ENCODE measurements around the gene WWOX. TPM values are rescaled to one million over a fixed set of nuclear protein-coding genes. Genes with fewer than 3 reads are reported as not detected.

Gene WWOX
- total and polyA plus RNA-seq, 2 of the 13 experiments (the other 11 are each of a cell fraction or from before 2014, with no cell fraction given): 9.1 to 37.4 TPM

DNA sequence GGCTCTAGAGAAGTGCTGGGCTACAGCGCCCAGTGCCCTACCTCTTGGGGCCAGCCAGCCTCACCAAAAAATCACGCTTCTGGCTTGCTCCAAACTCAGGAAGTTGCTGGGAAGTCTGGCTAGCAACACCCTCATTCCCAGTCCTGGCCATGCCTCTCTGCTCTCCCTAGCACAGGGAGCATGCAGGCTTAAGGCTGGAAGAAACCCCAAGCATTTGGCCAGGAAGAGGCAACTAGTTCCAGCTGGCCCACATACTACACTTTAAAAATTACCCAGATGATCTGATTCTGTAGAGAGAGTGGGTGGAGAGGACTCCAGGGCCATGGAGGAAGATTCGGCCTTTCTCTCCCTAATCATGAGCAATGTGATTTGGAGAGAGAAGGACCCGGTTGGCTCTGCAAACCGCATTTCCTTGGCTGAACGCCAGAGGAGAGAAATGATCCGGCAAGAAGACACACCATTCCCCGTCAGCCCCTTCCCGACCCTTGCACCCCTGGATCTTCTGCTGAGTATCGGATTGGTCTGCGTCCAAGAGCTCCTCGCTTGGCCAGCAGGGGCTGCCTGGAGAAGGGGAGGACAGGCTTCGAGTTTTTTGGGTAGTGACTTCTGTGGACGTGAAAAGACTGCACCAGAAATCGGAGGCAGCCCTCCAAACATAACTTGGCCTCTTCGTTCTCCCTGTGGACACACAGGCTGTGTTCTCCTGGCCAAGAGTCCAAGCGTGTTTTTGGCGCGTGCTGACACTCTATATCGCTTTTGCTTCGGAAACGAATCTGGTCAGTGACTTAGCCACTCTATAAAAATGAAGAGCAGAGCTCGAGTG lies 406.3 kb downstream of the WWOX start:
- in situ Hi-C loops (cut with HindIII; ENCODE audit: extremely low pct_ligation_motif_present, low pct_unique_long_range_greater_than_20kb): loop anchor here (25.0 kb wide), 1 partner anchor 1107 kb away; the partner anchor contains the start of gene MAF
- H3K4me3 ChIP-seq (replicated peaks in 1 of 3; ENCODE audit: insufficient read depth in 1 of 3, low read depth in 2 of 3, low read length in 3 of 3): peak overlapping the region; percentile 64 to 74 (median 73)
- peak overlapping the region; percentile 94 for H3K4me2 ChIP-seq (ENCODE audit: low read depth, low read length)
- no peaks in the 10 kb centered on the region for H3K79me2 ChIP-seq (ENCODE audit: insufficient read depth, low read length)
- H2AFZ ChIP-seq (ENCODE audit: low read length): peak overlapping the region; percentile 50
- WGBS (ENCODE audit: low lambda C conversion rate): 4% methylated on average over 16 of the region's 23 CpGs
- H4K20me1 ChIP-seq (ENCODE audit: insufficient read depth, low read length): no peaks in the 10 kb centered on the region
- peak overlapping the region; percentile 71 for H3K9ac ChIP-seq (ENCODE audit: insufficient read depth, low read depth, low read length)
- ATAC-seq (peak; percentile 94), FAIRE-seq (peak; percentile 87), DNase-seq (ENCODE audit: low spot score) (peak; percentile 80)
- intact Hi-C loops (cut with micrococcal nuclease; ENCODE audit: unreplicated experiment): loop anchor here (1.0 to 10.0 kb wide), 7 partner anchors 20 to 1099 kb away; partner anchors contain the start of gene MAF
- TSS peak; percentile 92 for BruUV-seq (replicated peaks)
- peak overlapping the region; percentile 88 for H3K27ac ChIP-seq (ENCODE audit: extremely low read length, insufficient read depth, low read length)
- H3K36me3 ChIP-seq (replicated peaks in 1 of 2; ENCODE audit: control insufficient read depth in 1 of 2, insufficient read depth in 2 of 2, low read length in 2 of 2): no peaks in the 10 kb centered on the region
- peaks cover 58% of the 10 kb centered on the region for H3K4me1 ChIP-seq (ENCODE audit: insufficient read depth, low read length)
- CTCF ChIA-PET (ENCODE audit: low intra/inter-chr PET ratio, low total read pairs): no interaction called here
- POLR2A ChIA-PET: interaction anchor here (0.7 to 3.8 kb wide), 25 partner anchors 9 to 543 kb away, joined by 3 to 88 read pairs (median 4); no protein-coding TSS in a partner anchor
- no peaks in the 10 kb centered on the region for H3K27me3 ChIP-seq (ENCODE audit: control insufficient read depth in 1 of 2, insufficient read depth in 2 of 2, low read length in 2 of 2)
- H3K9me3 ChIP-seq (ENCODE audit: low read length): no peaks in the 10 kb centered on the region
- TF ChIP-seq, protein P1, sequence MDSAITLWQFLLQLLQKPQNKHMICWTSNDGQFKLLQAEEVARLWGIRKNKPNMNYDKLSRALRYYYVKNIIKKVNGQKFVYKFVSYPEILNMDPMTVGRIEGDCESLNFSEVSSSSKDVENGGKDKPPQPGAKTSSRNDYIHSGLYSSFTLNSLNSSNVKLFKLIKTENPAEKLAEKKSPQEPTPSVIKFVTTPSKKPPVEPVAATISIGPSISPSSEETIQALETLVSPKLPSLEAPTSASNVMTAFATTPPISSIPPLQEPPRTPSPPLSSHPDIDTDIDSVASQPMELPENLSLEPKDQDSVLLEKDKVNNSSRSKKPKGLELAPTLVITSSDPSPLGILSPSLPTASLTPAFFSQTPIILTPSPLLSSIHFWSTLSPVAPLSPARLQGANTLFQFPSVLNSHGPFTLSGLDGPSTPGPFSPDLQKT (CRISPR knock-in tag; IDR thresholded peaks at IDR 0.05; ENCODE audit: borderline replicate concordance): no peak
- TF ChIP-seq, protein P2, sequence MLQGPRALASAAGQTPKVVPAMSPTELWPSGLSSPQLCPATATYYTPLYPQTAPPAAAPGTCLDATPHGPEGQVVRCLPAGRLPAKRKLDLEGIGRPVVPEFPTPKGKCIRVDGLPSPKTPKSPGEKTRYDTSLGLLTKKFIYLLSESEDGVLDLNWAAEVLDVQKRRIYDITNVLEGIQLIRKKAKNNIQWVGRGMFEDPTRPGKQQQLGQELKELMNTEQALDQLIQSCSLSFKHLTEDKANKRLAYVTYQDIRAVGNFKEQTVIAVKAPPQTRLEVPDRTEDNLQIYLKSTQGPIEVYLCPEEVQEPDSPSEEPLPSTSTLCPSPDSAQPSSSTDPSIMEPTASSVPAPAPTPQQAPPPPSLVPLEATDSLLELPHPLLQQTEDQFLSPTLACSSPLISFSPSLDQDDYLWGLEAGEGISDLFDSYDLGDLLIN (CRISPR knock-in tag; IDR thresholded peaks at IDR 0.05; ENCODE audit: borderline replicate concordance): 0 out of 2 replicates have a peak, but pooled peaks have one; percentile 26
- no peak for TF ChIP-seq HNRNPL (IDR thresholded peaks at IDR 0.05; ENCODE audit: low read depth, low read length)
- TF ChIP-seq KLF13 (CRISPR knock-in tag; IDR thresholded peaks at IDR 0.05): no peak
- TF ChIP-seq ZSCAN31 (CRISPR knock-in tag; IDR thresholded peaks at IDR 0.05; ENCODE audit: low read depth): peak; percentile 54; the same call in 1 of the 2 replicates
- no peak for TF ChIP-seq MBD4 (IDR thresholded peaks at IDR 0.05; ENCODE audit: borderline replicate concordance, low read length)
- TF ChIP-seq ZNF44 (CRISPR knock-in tag; IDR thresholded peaks at IDR 0.05): no peak
- TF ChIP-seq ZNF773 (CRISPR knock-in tag; IDR thresholded peaks at IDR 0.05; ENCODE audit: borderline replicate concordance): no peak
- no peak for TF ChIP-seq ZIK1 (CRISPR knock-in tag; IDR thresholded peaks at IDR 0.05; ENCODE audit: borderline replicate concordance, low read depth)
- no peak for TF ChIP-seq ZNF768 (CRISPR knock-in tag; IDR thresholded peaks at IDR 0.05)
- TF ChIP-seq SMARCE1 (IDR thresholded peaks at IDR 0.05; ENCODE audit: borderline replicate concordance): no peak
- TF ChIP-seq ZNF225 (CRISPR knock-in tag; IDR thresholded peaks at IDR 0.05): no peak
- TF ChIP-seq XBP1 (CRISPR knock-in tag; IDR thresholded peaks at IDR 0.05): no peak
- TF ChIP-seq TAF1 (CRISPR knock-in tag; IDR thresholded peaks at IDR 0.05): 0 out of 2 replicates have a peak, but pooled peaks have one; percentile 28
- TF ChIP-seq, protein P3, sequence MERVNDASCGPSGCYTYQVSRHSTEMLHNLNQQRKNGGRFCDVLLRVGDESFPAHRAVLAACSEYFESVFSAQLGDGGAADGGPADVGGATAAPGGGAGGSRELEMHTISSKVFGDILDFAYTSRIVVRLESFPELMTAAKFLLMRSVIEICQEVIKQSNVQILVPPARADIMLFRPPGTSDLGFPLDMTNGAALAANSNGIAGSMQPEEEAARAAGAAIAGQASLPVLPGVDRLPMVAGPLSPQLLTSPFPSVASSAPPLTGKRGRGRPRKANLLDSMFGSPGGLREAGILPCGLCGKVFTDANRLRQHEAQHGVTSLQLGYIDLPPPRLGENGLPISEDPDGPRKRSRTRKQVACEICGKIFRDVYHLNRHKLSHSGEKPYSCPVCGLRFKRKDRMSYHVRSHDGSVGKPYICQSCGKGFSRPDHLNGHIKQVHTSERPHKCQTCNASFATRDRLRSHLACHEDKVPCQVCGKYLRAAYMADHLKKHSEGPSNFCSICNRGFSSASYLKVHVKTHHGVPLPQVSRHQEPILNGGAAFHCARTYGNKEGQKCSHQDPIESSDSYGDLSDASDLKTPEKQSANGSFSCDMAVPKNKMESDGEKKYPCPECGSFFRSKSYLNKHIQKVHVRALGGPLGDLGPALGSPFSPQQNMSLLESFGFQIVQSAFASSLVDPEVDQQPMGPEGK (CRISPR knock-in tag; IDR thresholded peaks at IDR 0.05): peak; percentile 58; the same call in 1 of the 2 replicates
- TF ChIP-seq, protein P4, sequence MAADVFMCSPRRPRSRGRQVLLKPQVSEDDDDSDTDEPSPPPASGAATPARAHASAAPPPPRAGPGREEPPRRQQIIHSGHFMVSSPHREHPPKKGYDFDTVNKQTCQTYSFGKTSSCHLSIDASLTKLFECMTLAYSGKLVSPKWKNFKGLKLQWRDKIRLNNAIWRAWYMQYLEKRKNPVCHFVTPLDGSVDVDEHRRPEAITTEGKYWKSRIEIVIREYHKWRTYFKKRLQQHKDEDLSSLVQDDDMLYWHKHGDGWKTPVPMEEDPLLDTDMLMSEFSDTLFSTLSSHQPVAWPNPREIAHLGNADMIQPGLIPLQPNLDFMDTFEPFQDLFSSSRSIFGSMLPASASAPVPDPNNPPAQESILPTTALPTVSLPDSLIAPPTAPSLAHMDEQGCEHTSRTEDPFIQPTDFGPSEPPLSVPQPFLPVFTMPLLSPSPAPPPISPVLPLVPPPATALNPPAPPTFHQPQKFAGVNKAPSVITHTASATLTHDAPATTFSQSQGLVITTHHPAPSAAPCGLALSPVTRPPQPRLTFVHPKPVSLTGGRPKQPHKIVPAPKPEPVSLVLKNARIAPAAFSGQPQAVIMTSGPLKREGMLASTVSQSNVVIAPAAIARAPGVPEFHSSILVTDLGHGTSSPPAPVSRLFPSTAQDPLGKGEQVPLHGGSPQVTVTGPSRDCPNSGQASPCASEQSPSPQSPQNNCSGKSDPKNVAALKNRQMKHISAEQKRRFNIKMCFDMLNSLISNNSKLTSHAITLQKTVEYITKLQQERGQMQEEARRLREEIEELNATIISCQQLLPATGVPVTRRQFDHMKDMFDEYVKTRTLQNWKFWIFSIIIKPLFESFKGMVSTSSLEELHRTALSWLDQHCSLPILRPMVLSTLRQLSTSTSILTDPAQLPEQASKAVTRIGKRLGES (CRISPR knock-in tag; IDR thresholded peaks at IDR 0.05; ENCODE audit: borderline replicate concordance): no peak
